SK-MEL-5 (cell line): ENCODE results near the gene HDLBP. TPM values are rescaled to one million over a fixed set of nuclear protein-coding genes. Genes with fewer than 3 reads are reported as not detected.

Experiments
- DNase-seq: peaks from one replicate; pipeline ENCODE4 v3.0.0-alpha.2; 2016; ENCODE audit warnings: low read depth, low spot score
- in situ Hi-C: cut with HindIII; loops from 2 replicates; pipeline ENCODE4 v1.10.0; 2016; ENCODE audit warnings: low sequenced_read_pairs, high pct_unique_total_duplicates, low pct_unique_long_range_greater_than_20kb
- total RNA-seq: library from RNA; depleted of rRNA; stranded (reverse); fragments of >200 nt; shearing (Covaris generic); gene quantifications from 2 replicates; pipeline ENCODE4 v1.2.3, GENCODE V29; 2014; rRNA removed

HDLBP gene
- total RNA-seq, 1 experiment from 2014 or later: 592 TPM

DNA sequence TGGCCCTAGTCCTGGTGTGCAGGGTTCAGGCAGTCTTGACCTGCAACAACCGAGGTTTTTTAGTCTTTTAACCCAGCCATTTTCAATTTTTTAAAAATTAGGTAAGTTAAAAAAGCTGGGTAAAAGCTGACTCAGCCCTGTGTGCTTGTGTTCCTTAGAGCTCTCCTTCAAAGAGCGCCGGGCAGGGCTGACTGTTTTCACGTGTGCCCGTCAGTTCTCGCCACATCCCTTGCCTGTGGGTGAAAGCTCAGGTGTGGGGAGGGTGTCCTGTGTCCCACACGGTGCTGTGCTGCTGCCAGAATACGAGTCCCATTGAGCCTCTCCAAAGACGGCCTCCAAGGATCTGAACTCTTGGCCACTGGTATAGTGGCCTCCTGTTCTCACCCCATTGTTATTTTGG is 132.3 kb downstream of the HDLBP start:
- DNase-seq: no peak
- in situ Hi-C loops: no loop called here

DNA sequence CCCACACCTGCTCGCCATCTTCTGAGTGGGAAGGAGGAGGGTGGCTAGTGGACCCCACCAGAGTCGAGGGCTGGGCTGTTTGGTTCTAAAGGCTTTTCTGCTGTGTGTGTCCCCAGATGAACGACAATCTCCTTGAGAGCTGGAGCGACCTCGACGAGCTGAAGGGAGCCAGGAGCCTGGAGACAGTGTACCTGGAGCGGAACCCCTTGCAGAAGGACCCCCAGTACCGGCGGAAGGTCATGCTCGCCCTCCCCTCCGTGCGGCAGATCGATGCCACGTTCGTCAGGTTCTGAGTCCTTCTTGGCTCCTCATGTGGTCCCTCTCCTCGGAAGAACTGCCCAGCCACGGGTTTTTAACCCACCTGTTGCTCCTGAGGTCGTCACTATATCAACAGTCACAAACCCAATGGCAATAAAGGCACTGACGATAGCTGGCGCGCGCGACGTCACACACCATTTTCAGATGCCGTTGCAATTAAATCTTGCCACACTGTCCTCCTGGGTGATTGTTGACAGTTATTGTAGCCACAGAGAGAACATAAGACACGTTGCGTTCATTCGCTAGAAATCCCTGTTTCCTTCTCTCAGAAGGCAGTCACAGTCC is 132.8 kb downstream of the HDLBP start:
- no peak for DNase-seq
- in situ Hi-C loops: no loop called here

DNA sequence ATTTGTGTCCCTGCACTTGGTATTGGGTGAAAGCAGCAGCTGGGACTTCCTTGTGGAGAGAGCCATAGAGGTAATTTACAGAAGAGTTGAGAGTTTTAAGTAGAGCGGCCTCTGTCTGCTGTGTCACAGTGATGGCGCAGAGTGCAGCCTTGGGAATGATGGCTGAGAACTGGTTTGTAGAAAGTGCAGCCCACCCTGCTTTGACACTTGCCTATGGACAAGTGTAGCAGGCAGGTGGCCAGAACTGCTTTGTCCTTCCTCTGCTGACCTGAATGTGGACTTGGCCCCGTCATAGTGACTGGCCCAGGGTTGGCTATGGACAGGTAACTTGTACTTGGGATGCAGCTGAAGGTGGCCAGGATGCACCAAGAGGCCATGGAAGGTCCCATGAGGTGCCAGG is 133.3 kb downstream of the HDLBP start:
- in situ Hi-C loops: no loop called here
- no peak for DNase-seq

DNA sequence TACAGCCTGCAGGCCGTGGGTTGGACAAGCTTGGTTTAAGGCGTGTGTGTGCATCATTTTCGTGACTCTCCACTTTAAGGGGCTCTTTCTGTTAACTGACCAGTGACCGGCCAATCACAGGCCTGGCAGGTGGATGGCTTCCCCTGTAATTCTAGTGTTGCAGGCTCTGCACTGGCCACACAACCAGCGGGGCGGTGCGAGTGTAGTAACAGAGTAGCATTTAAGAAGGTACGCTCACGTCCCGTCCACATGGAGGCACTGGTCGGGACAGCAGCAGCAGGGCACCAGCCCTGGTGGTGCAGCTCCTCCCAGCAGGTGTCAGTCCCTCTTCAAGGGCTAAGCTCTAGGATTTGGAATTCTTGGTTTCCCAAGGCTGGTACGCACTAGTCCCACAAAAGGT is 135.0 kb downstream of the HDLBP start:
- in situ Hi-C loops: no loop called here
- no peak for DNase-seq

DNA sequence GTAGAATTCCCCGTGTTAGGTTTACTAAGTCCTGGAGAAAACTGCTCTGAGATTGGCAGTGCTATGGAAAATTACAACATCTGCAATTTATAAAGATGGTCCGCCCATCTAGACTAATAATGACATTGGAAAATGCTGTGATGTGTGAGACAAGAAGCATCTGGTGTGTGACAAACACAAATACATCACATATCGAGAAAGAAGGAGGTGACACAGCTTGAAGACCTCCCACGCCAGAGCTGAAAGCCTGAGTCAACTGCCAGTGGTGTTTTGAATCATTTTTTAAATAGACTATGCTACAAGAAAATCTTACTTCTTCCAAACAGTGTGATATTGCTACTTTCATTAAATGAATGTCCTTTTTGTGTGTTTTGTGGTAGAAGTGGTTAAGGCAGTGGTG is 135.6 kb downstream of the HDLBP start:
- in situ Hi-C loops: no loop called here
- no peak for DNase-seq

DNA sequence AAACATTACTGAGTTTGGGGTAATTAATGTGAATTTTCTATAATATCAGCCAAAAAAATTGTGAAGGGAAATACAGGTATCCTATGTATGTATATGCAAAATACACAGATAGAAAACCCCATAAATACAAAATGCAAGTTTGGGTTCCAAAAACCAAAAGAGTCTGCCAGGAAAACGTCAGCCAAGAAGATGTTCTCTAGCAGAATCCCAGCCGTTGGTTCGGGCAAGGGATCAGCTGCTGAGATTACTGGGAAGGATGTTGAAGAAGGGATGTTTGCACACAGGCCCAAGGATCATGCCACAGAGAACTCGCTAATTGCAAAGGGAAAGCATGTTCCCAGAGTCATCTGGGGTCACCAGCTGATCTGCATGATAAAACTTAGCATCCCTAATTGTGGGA is 136.5 kb downstream of the HDLBP start:
- no peak for DNase-seq
- in situ Hi-C loops: no loop called here

DNA sequence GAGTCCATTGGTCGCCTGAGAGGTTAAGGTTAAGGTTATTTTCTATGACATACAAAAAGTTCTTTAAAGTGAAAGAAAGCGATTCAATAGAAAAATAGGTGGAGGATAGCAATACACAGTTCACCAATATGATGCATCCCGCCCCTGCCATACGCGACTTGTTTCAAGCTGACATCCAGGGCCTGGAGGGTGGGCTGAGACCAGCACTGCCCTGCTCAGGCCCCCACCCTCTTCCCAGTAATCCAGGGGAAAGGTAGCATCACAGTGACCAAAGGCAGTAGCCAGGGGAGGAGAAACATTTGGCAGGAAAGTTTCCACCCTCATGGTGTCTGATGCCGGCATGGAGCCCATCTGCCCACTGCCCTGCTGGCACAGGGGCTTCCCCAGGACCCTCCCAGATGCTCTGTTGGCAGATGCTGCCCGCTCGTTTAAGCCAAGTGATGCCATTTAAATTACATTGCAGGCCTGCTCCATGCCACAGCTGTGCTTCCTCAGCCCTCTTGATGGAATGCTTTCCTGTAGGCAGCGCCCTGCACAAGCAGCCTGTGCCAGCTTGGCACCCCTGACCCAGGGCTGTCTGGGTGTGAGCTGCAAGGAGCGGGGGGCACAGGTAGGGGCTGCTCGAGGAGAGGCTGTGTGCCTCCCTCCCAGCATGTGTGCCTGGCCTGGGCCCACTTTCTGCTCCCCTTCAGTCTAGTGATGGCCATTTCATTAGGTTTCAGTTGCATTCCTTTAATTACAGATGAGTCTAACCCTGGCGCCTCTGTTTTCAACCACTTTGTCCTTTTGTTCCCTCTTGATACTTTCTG is 137.7 kb downstream of the HDLBP start:
- no peak for DNase-seq
- in situ Hi-C loops: no loop called here

Other genes starting within 250 kb of the HDLBP start
- gene MTERF4, start 213.4 kb downstream of the HDLBP start, total RNA-seq: 10.8 and 13.9 TPM in 2 replicates
- gene PASK, start 166.2 kb downstream of the HDLBP start, total RNA-seq: 2.8 and 3.4 TPM in 2 replicates
- gene PPP1R7, start 165.2 kb downstream of the HDLBP start, total RNA-seq: 24.0 and 26.5 TPM in 2 replicates
- 0.32 and 0.37 TPM in 2 replicates for gene ANO7, start 127.0 kb downstream of the HDLBP start, total RNA-seq
- 261 and 268 TPM in 2 replicates for gene SEPTIN2, start 253 bp upstream of the HDLBP start, total RNA-seq
- gene FARP2, start 40.6 kb upstream of the HDLBP start, total RNA-seq: 335 and 344 TPM in 2 replicates
- 55.9 and 64.2 TPM in 2 replicates for gene STK25, start 192.9 kb upstream of the HDLBP start, total RNA-seq
- 9.0 and 10.6 TPM in 2 replicates for gene BOK, start 243.1 kb upstream of the HDLBP start, total RNA-seq